ENCODE data around the gene KCNN3. TPM values are rescaled to one million over a fixed set of nuclear protein-coding genes. Genes with fewer than 3 reads are reported as not detected.

KCNN3 gene
- total and polyA plus RNA-seq, 2 donors (not counting 1 experiment from before 2014, with no cell fraction given), result 0.17 to 0.82 TPM

DNA sequence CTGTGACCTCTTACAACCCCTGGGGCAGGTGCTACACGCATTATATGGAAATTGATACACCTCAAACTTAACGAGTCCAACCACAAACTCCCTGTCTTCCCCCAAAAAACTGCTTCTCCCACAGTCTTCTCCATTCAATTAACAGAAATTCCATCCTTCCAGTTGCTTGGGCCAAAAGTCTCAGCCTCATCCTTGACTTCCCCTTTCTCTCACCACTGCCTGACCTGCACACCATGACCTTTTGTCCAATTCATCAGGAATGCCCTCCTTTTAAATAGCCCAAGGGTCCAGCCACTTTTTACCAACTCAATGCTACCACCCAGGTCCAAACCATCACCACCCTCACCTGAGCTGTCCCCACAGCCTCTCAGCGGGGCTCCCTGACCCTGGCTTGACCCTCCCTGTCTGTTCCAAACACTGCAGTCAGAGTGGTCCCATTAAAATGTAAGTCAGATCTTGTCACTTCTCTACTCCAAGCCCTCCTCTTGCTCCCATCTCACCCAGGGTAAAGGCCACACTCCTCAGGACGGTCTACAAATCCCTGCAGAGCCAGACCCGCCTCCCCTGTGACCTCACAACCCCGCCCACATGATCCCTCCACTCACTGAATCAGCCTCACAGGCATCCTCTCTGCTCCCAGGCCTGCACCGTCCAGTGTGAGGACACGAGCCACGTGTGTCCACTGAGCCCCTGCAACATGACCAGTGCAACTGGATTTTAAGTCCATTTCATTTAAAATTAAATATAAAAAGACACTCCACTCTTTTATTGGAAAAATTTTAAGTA is 18.5 kb downstream of the KCNN3 start:
- ATAC-seq (ENCODE audit: low read depth) (no peak), DNase-seq (no peak)
- no peaks in the 10 kb centered on the region for H3K9me3 ChIP-seq (ENCODE audit: control extremely low read depth in 1 of 3, control insufficient read depth in 2 of 3, insufficient read depth in 1 of 3, low read length in 2 of 3)
- CTCF ChIA-PET, result interaction anchor here (1.4 kb wide), 1 partner anchor 27 kb away, joined by 4 read pairs; no protein-coding TSS in a partner anchor
- no peaks in the 10 kb centered on the region for H3K9me3 Mint-ChIP-seq (ENCODE audit: insufficient read depth)
- WGBS (ENCODE audit: insufficient coverage), result 78% methylated on average over 6 of the region's 9 CpGs
- intact Hi-C loops (cut with micrococcal nuclease), result no loop called here
- no peaks in the 10 kb centered on the region for H3K27me3 ChIP-seq (replicated peaks in 1 of 4; ENCODE audit: control extremely low read depth in 1 of 4, control insufficient read depth in 3 of 4, insufficient read depth in 4 of 4, low read length in 3 of 4)
- no peaks in the 10 kb centered on the region for H3K4me1 ChIP-seq (ENCODE audit: control insufficient read depth in 2 of 2, insufficient read depth in 2 of 2, low read length in 2 of 2)
- peaks cover 6% of the 10 kb centered on the region for H3K27me3 Mint-ChIP-seq
- POLR2A ChIA-PET, result no interaction called here
- H3K4me1 Mint-ChIP-seq, result no peaks in the 10 kb centered on the region
- TF ChIP-seq, protein P1, sequence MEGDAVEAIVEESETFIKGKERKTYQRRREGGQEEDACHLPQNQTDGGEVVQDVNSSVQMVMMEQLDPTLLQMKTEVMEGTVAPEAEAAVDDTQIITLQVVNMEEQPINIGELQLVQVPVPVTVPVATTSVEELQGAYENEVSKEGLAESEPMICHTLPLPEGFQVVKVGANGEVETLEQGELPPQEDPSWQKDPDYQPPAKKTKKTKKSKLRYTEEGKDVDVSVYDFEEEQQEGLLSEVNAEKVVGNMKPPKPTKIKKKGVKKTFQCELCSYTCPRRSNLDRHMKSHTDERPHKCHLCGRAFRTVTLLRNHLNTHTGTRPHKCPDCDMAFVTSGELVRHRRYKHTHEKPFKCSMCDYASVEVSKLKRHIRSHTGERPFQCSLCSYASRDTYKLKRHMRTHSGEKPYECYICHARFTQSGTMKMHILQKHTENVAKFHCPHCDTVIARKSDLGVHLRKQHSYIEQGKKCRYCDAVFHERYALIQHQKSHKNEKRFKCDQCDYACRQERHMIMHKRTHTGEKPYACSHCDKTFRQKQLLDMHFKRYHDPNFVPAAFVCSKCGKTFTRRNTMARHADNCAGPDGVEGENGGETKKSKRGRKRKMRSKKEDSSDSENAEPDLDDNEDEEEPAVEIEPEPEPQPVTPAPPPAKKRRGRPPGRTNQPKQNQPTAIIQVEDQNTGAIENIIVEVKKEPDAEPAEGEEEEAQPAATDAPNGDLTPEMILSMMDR (IDR thresholded peaks at IDR 0.05), result no peak
- TF ChIP-seq EZH2 (IDR thresholded peaks at IDR 0.05; ENCODE audit: borderline replicate concordance, insufficient read depth, low read depth, low read length, poor library complexity, severe bottlenecking), result no peak
- H2AFZ ChIP-seq (ENCODE audit: insufficient read depth, low read depth, low read length, poor library complexity, severe bottlenecking), result no peak overlapping the region
- no peak overlapping the region for H3K4me3 ChIP-seq (ENCODE audit: control extremely low read depth in 1 of 5, extremely low read depth in 1 of 5, insufficient read depth in 1 of 5, low read depth in 2 of 5, low read length in 4 of 5)
- H4K20me1 ChIP-seq (ENCODE audit: control insufficient read depth, insufficient read depth, low read length, poor library complexity, severe bottlenecking), result no peaks in the 10 kb centered on the region
- H3K27ac Mint-ChIP-seq, result no peak overlapping the region
- H3K4me2 ChIP-seq (replicated peaks; ENCODE audit: low read depth, low read length, poor library complexity, severe bottlenecking), result no peak overlapping the region
- H3K36me3 ChIP-seq (replicated peaks in 1 of 2; ENCODE audit: control extremely low read depth in 1 of 2, control insufficient read depth in 1 of 2, extremely low read depth in 1 of 2, insufficient read depth in 2 of 2, low read length in 1 of 2), result no peaks in the 10 kb centered on the region
- no peak overlapping the region for H3K4me3 Mint-ChIP-seq
- H3K27ac ChIP-seq (ENCODE audit: low read length in 2 of 2), result no peak overlapping the region
- no peaks in the 10 kb centered on the region for H3K79me2 ChIP-seq (ENCODE audit: control insufficient read depth, insufficient read depth, low read length)
- H3K9ac ChIP-seq (ENCODE audit: low read length), result no peak overlapping the region

DNA sequence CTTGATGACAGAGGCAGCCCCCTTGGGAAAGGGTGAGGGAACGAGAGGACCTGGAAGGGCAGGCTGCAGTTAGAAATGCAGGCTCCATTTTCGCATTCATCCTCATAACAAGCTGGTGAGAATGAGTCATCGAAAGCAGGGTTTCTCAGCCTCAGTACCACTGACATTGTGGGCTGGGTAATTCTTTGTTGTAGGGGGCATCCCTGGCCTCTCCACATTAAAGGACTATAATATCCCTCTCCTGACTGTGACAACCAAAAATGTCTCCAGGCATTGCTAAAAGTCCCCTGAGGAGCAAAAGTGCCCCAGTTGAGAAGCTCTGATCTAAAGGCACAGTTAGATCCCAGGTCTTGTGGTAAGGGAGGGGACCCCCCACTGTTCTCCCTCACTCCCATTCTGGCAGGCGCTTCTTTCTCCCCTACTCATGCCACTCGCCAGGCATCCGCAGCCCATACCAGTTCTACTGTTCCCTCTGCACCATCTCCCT is 20.4 kb downstream of the KCNN3 start:
- Histone ChIP-seq H3K4me3 (ENCODE audit: control extremely low read depth in 1 of 5, extremely low read depth in 1 of 5, insufficient read depth in 1 of 5, low read depth in 2 of 5, low read length in 4 of 5) (no peak overlapping the region), H4K20me1 (ENCODE audit: control insufficient read depth, insufficient read depth, low read length, poor library complexity, severe bottlenecking) (no peaks in the 10 kb centered on the region), H3K4me1 (ENCODE audit: control insufficient read depth in 2 of 2, insufficient read depth in 2 of 2, low read length in 2 of 2) (no peaks in the 10 kb centered on the region), H3K79me2 (ENCODE audit: control insufficient read depth, insufficient read depth, low read length) (no peaks in the 10 kb centered on the region), H3K4me2 (replicated peaks; ENCODE audit: low read depth, low read length, poor library complexity, severe bottlenecking) (no peak overlapping the region), H3K27ac (ENCODE audit: low read length in 2 of 2) (no peak overlapping the region), H3K36me3 (replicated peaks in 1 of 2; ENCODE audit: control extremely low read depth in 1 of 2, control insufficient read depth in 1 of 2, extremely low read depth in 1 of 2, insufficient read depth in 2 of 2, low read length in 1 of 2) (no peaks in the 10 kb centered on the region), H3K9me3 (ENCODE audit: control extremely low read depth in 1 of 3, control insufficient read depth in 2 of 3, insufficient read depth in 1 of 3, low read length in 2 of 3) (no peaks in the 10 kb centered on the region), H3K27me3 (replicated peaks in 1 of 4; ENCODE audit: control extremely low read depth in 1 of 4, control insufficient read depth in 3 of 4, insufficient read depth in 4 of 4, low read length in 3 of 4) (peaks cover 0 to 4% (median 0%) of the 10 kb centered on the region in 4 experiments), H2AFZ (ENCODE audit: insufficient read depth, low read depth, low read length, poor library complexity, severe bottlenecking) (no peak overlapping the region), H3K9ac (ENCODE audit: low read length) (no peak overlapping the region)
- intact Hi-C loops (cut with micrococcal nuclease), result no loop called here
- Mint-ChIP-seq H3K27me3 (peaks cover 15% of the 10 kb centered on the region), H3K4me3 (no peak overlapping the region), H3K9me3 (ENCODE audit: insufficient read depth) (no peaks in the 10 kb centered on the region), H3K4me1 (peaks cover 3% of the 10 kb centered on the region), H3K27ac (no peak overlapping the region)
- 97% methylated on average over 3 of the region's 6 CpGs for WGBS (ENCODE audit: insufficient coverage)
- ChIA-PET POLR2A (interaction anchor here (1.7 kb wide), 1 partner anchor 10 kb away, joined by 3 read pairs; no protein-coding TSS in a partner anchor), CTCF (interaction anchor here (1.0 to 1.4 kb wide), 2 partner anchors 21 to 29 kb away, joined by 3 to 4 read pairs; partner anchors contain the start of gene KCNN3)
- DNase-seq (no peak), ATAC-seq (ENCODE audit: low read depth) (no peak)
- no peak for TF ChIP-seq EZH2 (IDR thresholded peaks at IDR 0.05; ENCODE audit: borderline replicate concordance, insufficient read depth, low read depth, low read length, poor library complexity, severe bottlenecking)
- TF ChIP-seq, protein P1 (IDR thresholded peaks at IDR 0.05), result no peak

All from B cell (primary cell).